GM19455 (cell line): ENCODE measurements around the gene CACNG1.
"Not testable (repeated sequence)": the region's sequence is repeated elsewhere in the genome, so short reads cannot be mapped to it uniquely, and the experiment has no call there.

Experiments used
- ATAC-seq: cut with Tn5 transposase; IDR thresholded peaks from one replicate; pipeline ENCODE4 v1.9.1; 2021; ENCODE audit not compliant: unreplicated experiment

Gene CACNG1

DNA sequence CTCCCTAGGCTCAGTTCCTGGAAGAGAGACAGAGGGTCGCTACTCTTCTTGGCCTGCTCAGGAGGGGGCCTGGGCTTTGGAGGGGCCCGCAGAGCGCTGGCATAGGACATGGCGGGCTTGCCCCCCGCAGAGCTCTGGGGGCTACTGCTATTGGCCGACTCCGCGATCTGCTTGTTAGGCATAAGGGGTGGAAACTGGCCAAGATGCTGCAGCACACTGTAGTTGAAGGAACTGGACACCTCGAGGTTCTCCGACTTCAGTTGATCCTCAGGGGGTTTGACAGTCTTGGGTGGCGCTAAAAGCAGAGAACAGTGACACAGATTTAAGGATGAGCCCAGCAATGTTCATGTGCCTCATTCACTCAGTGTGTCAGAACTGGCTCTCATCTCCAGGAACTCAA lies 33.9 kb downstream of the CACNG1 start:
- no peak for ATAC-seq

DNA sequence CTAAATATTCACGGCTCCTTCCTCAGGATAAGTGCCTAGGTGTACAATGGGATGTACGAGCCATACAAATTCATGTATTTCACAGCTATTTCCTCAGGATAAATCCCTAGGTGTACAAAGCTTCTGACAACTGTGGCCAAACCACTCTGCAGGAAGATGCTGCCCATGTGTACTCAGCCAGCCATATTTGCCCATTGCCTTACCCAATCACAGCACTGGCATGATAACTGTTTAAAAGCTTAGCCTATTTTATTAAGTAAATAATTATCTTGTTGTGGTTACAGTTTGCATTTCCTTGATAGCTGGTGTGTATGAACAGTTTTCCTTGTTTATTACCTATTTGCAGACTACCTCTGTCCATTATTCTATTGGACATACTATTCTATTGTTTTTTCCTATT lies 35.1 kb downstream of the CACNG1 start:
- no peak for ATAC-seq

DNA sequence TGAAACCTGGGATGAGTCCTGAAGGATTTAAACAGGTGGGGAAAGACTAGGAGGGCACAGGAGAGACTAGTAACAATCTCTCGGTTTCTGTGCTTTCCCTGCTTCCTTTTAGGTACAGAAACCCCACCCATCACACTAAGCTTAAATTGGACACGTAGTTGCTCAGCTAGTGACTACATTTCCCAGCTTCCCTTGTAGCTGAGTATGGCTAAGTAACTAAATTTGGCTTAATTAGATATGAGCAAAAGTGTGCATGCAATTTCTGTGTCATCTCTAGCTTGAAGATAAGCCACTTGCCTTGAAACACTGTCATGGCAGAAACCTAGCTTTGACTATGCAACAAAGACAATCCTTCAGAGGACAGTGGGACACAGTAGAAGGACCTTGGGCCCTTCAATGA lies 36.5 kb downstream of the CACNG1 start:
- ATAC-seq, result no peak

DNA sequence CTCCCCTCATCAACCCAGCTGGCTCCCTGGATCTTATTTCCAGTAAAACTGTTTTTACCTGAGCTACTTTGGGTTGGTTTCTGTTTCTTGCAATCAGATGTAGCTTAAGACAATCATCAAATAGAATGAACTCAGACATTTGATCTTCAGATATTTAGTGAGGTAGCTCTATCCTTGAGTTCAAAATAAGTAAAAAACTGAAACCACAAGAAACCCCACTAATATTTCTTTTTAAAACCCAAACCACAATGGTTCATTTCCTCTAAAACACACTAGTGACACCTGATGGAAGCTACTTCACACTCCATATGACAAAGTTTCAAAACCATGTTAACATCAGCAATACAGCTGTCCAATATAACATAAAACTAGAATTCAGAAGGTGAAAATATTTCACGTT lies 37.8 kb downstream of the CACNG1 start:
- peak; percentile 81 for ATAC-seq

DNA sequence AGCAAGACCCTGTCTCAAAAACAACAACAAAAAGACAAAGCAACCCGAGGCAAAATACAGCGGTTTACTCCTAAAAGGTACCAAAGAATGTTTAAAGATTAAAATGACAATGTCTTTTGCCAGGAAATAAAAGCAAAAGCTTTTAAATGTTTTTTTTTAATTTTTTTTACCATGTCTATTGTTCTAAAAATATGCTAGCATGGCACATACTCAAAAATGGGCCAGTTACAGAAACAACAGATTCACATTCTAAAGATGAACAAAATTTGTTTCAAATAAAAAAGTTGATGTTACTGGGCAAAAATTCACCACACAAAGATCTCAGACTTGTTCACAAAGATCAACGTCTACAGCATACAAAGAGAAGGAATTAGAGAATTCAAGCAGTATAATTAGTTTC lies 41.1 kb downstream of the CACNG1 start:
- no peak for ATAC-seq

DNA sequence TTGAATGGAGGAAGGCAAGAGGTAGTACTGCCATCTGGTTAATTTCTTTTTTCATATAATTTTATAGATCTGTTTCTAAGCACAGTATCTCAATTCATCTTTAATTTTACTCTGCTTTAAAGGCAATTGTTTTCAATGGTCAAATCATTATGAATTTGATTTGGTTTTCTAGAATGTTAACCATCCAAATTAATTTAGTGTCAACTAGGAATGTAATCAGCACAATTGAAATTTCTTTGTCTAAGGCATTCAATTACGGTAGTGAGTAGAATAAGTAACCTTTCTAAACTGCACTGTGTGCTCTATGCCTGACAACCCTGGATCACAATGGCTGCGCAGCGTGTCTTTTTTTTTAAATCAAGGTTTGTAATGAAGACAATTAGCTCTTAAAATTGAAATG lies 44.3 kb downstream of the CACNG1 start:
- no peak for ATAC-seq

DNA sequence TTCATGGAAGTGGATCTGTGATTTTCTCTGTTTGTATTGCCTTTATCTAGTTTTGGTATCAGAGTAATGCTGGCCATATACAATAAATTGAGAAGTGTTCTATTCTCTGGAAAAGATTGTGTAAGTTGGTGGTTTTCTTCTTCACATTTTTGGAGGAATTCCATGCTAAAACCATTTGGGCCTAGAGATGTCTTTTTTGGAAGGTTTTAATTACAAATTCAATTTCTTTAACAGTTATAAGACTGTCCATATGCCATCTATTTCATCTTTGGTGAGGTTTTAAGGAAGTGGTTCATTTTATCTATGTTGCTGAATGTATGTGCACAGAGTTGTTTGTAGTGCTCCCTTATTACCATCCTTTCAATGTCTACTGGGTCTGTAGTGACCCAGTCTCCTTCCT lies 46.0 kb downstream of the CACNG1 start:
- no peak for ATAC-seq

DNA sequence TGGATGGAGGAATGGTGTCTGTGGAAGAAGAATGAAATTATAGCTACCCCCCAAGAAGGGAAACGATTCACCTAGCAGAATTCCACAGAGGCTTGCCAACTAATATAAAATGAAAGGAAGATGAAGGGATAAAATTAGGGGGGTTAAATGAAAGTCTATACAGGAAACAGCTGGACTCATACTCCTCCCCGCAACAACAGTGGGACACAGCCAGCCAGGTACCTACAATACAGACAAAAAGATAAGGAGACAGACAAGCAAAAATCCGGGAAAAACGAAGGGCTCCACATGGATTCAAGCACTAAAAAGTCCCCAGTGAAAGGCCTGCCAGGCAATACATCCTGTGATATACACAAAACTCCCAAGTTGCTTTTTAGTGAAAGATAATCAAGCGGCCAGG lies 47.9 kb downstream of the CACNG1 start:
- no peak for ATAC-seq

DNA sequence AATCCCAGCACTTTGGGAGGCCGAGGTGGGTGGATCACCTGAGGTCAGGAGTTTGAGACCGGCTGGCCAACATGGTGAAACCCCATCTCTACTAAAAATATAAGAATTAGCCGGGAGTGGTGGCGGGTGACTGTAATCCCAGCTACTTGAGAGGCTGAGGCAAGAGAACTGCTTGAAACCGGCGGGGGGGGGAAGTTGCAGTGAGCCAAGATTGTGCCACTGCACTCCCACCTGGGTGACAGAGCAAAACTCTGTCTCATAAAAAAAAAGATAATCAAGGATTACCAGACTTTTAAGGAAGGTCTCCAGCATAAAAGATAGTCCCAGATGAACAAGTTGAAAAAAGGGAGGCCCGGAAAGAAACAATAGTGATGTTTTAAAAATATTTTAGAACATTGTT lies 48.4 kb downstream of the CACNG1 start:
- ATAC-seq, result not testable (repeated sequence)

DNA sequence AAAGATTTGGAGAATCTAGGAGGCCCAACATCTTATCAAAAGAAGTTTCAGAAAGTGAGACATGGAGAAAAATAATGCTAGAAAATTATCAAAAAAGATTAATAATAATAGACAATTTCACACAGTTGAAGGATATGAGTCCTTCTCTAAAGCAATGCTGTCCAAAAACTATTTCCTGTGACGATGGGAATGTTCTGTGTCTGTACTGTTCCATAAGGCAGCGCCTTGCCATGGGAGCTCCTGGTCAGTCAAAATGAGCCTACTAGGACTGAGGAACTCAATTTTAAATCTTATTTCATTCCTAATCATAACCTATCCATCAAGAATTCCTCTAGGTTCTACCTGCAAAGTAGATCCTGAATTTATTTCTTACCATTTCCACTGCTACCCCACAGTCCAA lies 49.0 kb downstream of the CACNG1 start:
- no peak for ATAC-seq

DNA sequence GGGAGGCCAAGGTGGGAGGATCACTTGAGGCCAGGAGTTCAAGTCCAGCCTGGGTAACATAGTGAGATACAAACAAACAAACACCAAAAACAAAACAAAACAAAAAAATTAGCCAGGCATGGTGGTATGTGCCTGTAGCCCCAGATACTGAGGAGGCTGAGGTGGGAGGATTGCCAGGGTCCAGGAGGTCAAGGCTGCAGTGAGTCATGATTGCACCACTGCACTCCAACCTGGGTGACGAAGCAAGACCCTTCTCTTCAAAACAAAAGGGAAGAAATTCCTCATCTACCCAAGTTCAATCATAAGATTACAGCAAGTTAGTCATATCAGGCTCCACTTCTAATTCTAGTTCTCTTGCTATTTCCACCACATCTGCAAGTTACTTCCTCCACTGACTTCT lies 50.9 kb downstream of the CACNG1 start:
- ATAC-seq, result not testable (repeated sequence)

DNA sequence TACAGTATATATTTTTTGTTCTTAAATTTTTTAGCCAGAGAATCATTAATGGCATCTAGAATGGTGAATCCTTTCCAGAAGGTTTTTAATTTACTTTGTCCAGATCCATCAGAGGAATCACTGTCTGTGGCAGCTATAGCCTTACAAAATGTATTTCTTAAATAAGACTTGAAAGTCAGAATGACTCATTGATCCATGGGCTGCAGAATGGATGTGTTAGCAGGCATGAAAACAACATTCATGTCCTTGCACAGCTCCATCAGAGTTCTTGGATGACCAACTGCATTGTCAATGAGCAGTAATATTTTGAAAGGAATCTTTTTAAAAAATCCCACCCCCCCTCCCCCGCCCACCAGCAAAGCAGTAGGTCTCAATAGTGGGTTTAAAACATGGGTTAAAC lies 51.4 kb downstream of the CACNG1 start:
- ATAC-seq, result no peak

DNA sequence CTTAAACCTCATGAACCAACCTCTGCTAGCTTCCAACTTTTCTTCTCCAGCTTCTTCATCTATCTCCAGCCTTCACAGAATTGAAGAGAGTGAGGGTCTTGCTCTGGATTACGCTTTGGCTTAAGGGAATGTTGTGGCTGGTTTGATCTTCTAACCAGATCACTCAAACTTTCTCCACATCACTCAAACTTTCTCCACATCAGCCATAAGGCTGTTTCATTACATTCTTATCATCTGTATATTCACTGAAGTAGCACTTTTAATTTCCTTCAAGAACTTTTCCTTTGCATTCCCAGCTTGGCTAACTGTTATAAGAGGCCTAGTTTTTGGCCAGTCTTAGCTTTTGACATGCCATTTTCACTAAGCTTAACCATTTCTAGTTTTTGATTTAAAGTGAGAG lies 52.3 kb downstream of the CACNG1 start:
- no peak for ATAC-seq

DNA sequence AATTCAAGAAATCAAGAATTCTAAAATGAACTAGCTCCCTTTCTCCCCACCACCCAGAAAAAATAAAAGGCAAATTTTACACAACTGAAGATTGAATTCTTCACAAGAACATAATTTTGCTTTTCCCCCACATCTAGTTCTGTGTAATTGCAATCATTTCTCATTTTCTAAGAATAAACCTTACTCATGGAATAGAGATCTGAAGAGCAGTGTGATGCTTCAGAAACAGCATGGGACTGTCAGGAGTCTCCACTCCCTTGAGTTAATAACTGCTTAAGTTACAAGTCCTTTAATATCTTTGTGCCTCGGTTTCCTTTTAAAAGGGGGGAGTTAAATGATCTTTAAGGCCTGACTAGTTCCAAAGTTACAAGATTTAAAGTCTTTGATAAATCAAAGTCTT lies 53.7 kb downstream of the CACNG1 start:
- no peak for ATAC-seq

DNA sequence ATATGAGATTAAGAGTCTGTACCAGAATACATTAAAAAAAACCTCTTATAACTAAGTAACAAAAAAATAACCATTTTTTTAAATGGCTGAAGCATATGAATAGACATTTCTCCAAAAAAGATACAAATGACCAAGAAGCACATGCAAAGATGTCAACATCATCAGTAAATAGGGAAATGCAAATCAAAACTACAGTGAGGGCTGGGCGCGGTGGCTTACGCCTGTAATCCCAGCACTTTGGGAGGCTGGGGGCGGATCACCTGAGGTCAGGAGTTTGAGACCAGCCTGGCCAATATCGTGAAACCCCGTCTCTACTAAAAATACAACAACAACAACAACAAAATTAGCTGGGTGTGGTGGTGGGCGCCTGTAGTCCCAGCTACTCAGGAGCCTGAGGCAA lies 60.3 kb downstream of the CACNG1 start:
- not testable (repeated sequence) for ATAC-seq

DNA sequence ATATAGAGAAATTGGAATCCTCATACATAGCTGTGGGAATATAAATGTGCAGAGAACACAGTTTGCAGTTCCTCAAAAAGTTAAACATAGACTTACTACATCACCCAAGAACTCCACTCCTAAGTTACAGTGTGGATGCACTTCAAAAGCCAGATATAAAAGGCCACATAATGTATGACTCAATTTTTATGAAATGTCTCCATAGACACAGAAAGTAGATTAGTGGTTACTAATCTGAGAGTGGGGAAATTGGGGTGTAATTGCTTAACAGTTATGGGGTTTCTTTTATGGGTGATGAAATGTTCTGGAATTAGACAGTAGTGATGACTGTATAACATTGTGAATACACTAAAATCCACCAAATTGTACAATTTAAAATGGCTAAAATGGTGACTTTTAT lies 60.9 kb downstream of the CACNG1 start:
- no peak for ATAC-seq
